ENCODE data around the gene MOCS2.

MOCS2 gene

DNA sequence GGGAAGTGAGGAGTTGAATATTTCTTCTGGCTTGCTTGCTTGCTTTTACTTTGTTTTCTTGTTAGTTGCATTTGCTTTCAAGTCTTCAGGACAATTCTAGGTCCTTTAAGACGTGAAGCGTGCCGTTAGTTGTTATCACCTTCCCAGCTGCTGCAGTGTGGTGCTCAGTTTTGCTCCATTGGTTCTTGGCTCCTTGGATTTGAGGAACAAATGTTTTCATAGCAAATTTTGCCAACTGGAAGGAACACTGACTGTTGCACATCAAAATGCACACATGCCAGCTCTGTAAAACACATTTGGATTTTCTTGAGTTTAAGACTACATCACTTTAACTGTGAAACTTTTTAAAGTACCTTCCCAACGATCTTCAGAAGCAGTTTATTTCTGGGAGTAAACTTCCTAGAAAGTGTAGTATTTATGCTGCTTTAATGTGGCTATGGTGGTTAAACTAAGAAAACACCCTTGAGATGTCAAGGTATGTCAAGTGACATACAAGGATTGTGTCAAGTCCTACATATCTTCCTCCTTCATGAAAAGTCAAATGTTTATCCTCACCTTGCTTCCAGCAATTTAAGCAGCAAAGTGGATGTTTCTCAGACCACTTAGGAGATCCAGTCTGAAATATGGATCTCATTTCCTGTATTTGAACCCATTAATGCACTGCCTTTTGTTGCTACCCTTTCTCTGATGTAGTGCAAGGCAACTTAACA lies 24.9 kb downstream of the MOCS2 start:
- H3K9me3 ChIP-seq (ENCODE audit: insufficient read depth, low read length): no peaks in the 10 kb centered on the region
- no peak overlapping the region for H2AFZ ChIP-seq (ENCODE audit: low read depth, low read length, severe bottlenecking)
- no peaks in the 10 kb centered on the region for H3K9me2 ChIP-seq (replicated peaks; ENCODE audit: insufficient read depth, low read length)
- no peak overlapping the region for H3K4me3 ChIP-seq (ENCODE audit: insufficient read depth, low read length, poor library complexity, severe bottlenecking)
- TF ChIP-seq, protein P1, sequence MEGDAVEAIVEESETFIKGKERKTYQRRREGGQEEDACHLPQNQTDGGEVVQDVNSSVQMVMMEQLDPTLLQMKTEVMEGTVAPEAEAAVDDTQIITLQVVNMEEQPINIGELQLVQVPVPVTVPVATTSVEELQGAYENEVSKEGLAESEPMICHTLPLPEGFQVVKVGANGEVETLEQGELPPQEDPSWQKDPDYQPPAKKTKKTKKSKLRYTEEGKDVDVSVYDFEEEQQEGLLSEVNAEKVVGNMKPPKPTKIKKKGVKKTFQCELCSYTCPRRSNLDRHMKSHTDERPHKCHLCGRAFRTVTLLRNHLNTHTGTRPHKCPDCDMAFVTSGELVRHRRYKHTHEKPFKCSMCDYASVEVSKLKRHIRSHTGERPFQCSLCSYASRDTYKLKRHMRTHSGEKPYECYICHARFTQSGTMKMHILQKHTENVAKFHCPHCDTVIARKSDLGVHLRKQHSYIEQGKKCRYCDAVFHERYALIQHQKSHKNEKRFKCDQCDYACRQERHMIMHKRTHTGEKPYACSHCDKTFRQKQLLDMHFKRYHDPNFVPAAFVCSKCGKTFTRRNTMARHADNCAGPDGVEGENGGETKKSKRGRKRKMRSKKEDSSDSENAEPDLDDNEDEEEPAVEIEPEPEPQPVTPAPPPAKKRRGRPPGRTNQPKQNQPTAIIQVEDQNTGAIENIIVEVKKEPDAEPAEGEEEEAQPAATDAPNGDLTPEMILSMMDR (IDR thresholded peaks at IDR 0.05; ENCODE audit: insufficient read depth, low read length, poor library complexity, severe bottlenecking): no peak
- TF ChIP-seq EZH2phosphoT487 (conservative IDR thresholded peaks at IDR 0.05; ENCODE audit: low read length): no peak
- H3K27ac ChIP-seq (ENCODE audit: low read depth, low read length): no peak overlapping the region
- H4K20me1 ChIP-seq (ENCODE audit: low read depth, low read length): no peaks in the 10 kb centered on the region
- H3F3A ChIP-seq (ENCODE audit: insufficient read depth): no peaks in the 10 kb centered on the region
- no peak overlapping the region for H3K9ac ChIP-seq (ENCODE audit: low read length)
- H3K27me3 ChIP-seq (ENCODE audit: low read length): 0 out of 2 replicates have a peak, but pooled peaks cover 3% of the 10 kb centered on the region
- H3K79me2 ChIP-seq (ENCODE audit: insufficient read depth, low read length): no peaks in the 10 kb centered on the region
- no peaks in the 10 kb centered on the region for H3K36me3 ChIP-seq (ENCODE audit: low read length)
- H3K4me2 ChIP-seq (ENCODE audit: low read depth, low read length, poor library complexity, severe bottlenecking): no peak overlapping the region

DNA sequence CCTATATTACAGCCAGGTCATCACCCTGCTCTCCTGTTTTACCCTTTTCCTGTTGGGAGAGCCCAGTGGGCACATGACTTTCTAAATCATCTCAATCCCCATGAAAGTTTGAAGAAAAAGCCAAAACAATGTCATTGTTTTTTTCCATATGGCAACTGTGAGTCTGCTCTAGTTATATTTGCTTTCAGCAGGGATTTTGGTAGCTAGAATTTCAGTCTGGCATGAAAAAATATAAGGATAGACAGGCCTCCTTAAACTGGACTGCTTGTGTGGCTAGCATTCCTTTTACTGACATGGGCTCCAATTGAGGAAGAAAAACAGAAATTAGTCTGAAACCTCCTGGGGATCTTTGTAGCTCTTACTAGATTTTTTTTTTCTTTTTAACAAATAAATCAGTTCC lies 25.6 kb downstream of the MOCS2 start:
- Histone ChIP-seq H3K79me2 (ENCODE audit: insufficient read depth, low read length) (no peaks in the 10 kb centered on the region), H3K9me3 (ENCODE audit: insufficient read depth, low read length) (no peaks in the 10 kb centered on the region), H3F3A (ENCODE audit: insufficient read depth) (no peaks in the 10 kb centered on the region), H2AFZ (ENCODE audit: low read depth, low read length, severe bottlenecking) (no peak overlapping the region), H3K9me2 (replicated peaks; ENCODE audit: insufficient read depth, low read length) (no peaks in the 10 kb centered on the region), H3K9ac (ENCODE audit: low read length) (no peak overlapping the region), H3K4me2 (ENCODE audit: low read depth, low read length, poor library complexity, severe bottlenecking) (no peak overlapping the region), H3K27me3 (ENCODE audit: low read length) (0 out of 2 replicates have a peak, but pooled peaks cover 3% of the 10 kb centered on the region), H3K4me3 (ENCODE audit: insufficient read depth, low read length, poor library complexity, severe bottlenecking) (no peak overlapping the region), H4K20me1 (ENCODE audit: low read depth, low read length) (no peaks in the 10 kb centered on the region), H3K27ac (ENCODE audit: low read depth, low read length) (no peak overlapping the region), H3K36me3 (ENCODE audit: low read length) (no peaks in the 10 kb centered on the region)
- TF ChIP-seq, protein P1 (IDR thresholded peaks at IDR 0.05; ENCODE audit: insufficient read depth, low read length, poor library complexity, severe bottlenecking): no peak
- no peak for TF ChIP-seq EZH2phosphoT487 (conservative IDR thresholded peaks at IDR 0.05; ENCODE audit: low read length)

DNA sequence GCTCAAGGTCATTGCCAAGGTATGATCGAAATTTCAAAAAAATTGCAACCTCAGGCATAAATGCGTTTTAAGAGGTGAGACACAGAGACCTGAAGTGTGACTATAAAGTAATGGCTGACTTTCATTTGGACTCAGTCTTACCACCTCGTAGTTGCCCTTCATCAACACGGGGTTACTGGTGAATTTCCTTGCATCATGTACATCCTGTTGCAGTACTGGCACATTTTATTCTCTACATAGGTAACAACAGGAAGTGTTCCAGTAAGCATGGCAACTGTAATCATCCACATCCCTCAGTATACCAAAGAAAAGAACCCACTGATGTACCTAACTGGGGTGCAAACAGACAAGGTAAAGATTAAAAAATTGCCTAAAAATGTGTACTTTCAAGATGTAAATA lies 29.3 kb downstream of the MOCS2 start:
- H4K20me1 ChIP-seq (ENCODE audit: low read depth, low read length): no peaks in the 10 kb centered on the region
- H3K9ac ChIP-seq (ENCODE audit: low read length): no peak overlapping the region
- H3K9me2 ChIP-seq (replicated peaks; ENCODE audit: insufficient read depth, low read length): no peaks in the 10 kb centered on the region
- H3F3A ChIP-seq (ENCODE audit: insufficient read depth): no peaks in the 10 kb centered on the region
- no peaks in the 10 kb centered on the region for H3K9me3 ChIP-seq (ENCODE audit: insufficient read depth, low read length)
- no peak overlapping the region for H2AFZ ChIP-seq (ENCODE audit: low read depth, low read length, severe bottlenecking)
- H3K27ac ChIP-seq (ENCODE audit: low read depth, low read length): no peak overlapping the region
- H3K4me3 ChIP-seq (ENCODE audit: insufficient read depth, low read length, poor library complexity, severe bottlenecking): no peak overlapping the region
- TF ChIP-seq, protein P1 (IDR thresholded peaks at IDR 0.05; ENCODE audit: insufficient read depth, low read length, poor library complexity, severe bottlenecking): no peak
- no peak for TF ChIP-seq EZH2phosphoT487 (conservative IDR thresholded peaks at IDR 0.05; ENCODE audit: low read length)
- H3K79me2 ChIP-seq (ENCODE audit: insufficient read depth, low read length): no peaks in the 10 kb centered on the region
- H3K27me3 ChIP-seq (ENCODE audit: low read length): 0 out of 2 replicates have a peak, but pooled peaks cover 3% of the 10 kb centered on the region
- H3K36me3 ChIP-seq (ENCODE audit: low read length): no peaks in the 10 kb centered on the region
- H3K4me2 ChIP-seq (ENCODE audit: low read depth, low read length, poor library complexity, severe bottlenecking): no peak overlapping the region
